GM19023 (cell line): ENCODE results near the gene SORCS2.

Source experiments
- ATAC-seq: cut with Tn5 transposase; IDR thresholded peaks from one replicate; pipeline ENCODE4 v1.9.1; 2021; ENCODE audit warnings: mild to moderate bottlenecking, moderate library complexity; ENCODE audit not compliant: unreplicated experiment

Gene SORCS2

DNA sequence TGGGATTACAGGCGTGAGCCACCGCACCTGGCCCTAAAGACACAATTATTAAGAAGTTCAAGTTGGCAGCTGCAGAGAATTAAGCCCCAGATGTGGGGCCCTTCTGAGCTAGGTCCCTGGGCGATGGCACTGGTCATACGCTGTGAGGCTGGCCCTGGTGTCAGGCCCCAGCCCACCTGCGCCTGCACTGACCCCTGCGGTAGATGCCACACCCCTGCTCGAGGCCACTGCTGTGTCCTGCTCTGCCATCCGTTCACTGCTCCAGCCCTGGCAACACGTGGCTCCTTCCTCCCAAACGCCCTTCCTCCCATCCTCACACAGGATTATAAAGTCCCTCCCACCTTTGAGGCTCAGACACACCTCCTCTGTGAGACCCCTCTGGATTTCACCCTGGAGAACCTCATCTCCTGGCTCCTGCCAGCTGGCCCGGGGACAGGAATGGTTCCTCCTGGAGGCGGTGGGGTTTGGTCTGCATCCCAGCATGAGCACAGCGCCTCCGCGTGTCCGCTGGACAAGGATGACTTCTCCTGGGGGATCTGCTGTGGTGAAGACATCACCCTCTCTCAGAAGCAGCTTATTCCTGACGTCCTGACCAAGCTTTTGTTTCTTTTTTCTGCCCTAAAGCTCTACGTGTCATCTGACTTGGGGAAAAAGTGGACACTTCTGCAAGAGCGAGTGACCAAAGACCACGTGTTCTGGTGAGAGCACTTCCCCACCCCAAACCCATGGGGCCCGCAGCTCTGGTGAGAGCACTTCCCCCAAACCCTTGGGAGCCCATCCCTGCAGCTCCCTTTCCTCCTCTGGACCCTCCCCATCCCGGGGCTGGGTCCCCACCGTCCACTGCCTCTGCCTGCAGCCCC, 461.4 kb downstream of the SORCS2 start:
- ATAC-seq: no peak

DNA sequence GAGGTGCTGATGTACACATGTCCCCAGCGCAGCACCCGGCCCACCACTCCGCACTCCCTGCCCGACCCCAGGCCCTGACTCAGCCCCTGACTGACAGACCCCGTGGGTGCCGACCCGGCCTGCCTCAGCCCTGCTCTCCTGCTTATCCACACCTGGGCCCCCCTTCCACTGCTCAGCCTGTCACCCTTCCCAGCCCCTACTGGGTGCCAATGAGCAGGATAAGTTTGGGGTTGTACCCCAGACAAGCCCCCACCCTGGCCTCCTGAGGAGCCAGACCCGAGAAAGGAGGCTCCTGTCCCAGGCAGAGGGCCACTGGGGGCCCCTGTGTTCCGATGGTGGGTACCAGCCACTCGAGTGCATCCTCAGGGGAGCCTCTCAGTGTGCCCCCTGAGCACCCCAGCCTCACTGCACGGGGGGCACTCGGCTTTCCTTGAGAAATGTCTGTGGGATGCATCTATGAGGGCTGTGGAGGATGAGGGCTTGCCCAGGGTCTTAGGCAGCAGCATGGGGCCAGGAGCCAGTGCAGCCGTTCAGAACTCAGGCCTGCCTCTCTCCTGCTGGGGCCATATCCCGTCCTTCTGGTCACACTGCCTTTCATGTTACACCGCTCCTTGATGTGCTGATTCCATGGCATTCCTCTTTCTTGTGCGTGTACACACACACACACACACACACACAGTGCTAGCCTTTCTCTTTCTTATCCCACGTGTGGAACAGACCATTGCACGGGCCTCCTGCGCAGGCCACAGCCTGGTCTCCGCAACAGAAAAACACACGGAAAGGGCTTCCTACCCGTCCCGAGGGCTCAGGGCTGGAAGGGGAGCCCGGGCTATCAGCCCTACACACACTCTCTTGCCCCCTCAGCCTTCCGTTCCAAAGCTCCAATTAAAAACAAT, 462.5 kb downstream of the SORCS2 start:
- ATAC-seq: no peak

DNA sequence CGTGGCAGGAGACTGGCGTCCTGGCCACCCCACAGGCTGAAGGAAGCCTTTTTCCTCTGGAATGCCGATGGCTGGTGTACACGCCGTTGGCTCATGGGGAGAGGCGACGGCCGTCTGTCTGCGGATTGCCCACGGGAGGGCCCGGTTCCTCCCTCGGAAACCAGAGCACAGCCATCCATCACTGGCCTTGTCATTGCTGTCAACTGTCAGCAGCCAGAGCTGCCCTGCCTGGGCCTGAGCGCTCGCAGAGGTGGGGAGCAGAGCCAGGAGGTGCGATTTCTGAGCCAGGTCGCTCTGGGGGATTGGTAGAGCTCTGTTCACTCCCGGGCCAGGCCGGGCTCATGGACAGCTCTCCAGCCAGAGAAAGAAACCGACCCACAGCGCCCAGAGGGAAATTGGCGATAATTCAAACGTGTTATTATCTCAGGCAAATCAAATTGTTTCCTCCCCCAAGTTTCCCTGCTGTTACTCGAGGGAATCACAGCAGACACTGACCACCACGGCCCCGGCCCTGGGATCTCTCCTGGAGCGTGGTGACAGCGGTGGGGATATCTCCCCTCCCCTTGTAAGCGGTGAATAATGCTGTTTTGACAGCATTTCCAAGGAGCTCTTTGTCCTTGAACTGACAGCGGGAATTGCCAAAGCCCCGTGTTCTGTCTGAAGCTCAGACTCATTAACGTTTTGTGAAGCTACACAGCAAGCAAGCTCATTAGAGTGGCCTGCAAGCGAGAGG, 463.3 kb downstream of the SORCS2 start:
- ATAC-seq: no peak

DNA sequence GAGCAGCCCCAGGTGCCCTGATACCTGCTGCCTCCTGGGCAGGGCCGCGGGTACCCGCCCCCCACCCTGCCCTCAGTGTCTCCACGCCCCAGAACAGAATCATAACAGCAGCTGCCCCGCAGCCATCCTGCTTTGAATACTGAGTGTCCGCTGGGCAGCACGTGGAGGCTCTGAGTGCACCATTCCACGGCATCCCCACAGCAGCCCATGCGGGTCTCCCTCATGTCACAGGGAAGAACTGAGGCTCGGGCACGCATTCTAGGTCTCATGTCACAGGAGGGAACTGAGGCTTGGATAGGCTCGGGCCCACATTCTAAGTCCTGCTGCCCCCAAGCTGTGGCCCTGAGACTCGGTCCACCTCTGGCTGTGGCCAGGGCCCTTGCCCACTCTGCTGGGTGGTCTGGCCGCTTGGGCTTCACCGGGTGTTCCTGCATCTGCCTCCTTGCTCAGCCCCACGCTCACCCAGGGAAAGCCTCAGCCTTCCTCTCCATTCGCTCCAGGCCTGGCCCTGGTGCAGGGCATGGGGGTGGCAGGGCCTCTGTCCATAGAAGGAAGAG, 464.0 kb downstream of the SORCS2 start:
- no peak for ATAC-seq

DNA sequence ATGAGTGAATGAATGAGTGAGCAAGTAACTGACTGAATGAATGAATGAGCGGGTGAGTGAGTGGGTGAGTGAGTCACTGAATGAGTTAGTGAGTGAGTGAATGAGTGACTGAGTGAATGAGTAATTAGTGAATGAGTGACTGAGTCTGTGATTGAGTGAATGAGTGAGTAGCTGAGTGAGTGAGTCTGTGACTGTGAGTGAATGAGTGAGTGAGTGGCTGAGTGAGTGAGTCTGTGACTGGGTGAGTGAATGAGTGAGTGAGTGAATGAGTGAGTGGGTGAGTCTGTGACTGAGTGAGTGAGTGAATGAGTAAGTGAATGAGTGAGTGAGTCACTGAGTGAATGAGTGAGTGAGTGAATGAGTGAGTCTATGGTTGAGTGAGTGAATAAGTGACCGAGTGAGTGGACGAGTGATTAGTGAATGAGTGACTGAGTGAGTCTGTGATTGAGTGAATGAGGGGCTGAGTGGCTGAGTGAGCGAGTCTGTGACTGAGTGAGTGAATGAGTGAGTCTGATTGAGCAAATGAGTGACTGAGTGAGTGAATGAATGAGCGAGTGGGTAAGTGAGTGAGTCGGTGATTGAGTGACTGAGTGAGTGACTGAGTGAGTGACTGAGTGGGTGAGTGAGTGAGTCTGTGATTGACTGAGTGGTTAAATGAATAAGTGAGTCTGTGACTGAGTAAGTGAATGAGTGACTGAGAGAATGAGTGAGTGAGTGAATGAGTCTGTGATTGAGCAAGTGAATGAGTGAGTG, 465.4 kb downstream of the SORCS2 start:
- ATAC-seq: no peak

DNA sequence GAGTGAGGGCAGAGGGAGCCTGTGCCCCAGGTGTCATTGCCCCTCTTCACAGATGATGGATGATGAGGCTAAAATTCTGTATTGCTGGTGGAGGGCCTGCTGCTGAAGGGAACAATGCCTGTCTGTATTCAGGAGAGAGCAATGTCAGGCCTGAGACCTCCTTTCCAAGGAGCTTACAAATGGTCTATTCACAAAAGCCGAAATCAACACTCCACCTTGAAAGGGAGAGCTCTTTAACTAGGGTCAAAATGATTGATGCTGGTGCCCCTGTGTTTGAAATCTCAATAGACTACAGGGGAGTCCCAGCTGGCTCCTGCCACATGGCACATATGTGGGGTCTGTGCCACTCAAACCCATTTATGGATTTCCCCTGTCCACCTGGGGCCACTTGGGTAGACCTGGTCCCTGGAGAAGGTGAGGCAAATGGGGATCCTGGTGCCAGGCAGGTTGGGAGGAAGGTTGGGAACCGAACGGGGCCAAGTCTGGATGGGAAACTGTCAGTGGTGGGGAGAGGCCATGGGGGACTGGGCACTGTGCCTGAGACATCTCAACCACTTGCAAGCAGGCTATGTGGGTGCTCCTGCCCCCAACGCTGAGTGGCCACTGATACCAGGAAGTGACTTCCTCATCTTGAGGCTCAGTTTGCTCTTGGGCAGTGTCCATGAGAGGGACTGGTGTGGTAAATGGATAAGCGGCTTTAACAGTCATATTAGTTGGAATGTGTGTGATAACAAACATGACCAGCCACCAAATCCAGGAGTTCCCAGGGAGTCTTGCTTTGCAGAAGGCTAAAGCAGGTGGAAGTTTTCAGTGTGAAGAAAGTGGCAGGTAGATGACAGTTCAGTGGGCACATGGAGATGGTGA, 466.2 kb downstream of the SORCS2 start:
- ATAC-seq: no peak

DNA sequence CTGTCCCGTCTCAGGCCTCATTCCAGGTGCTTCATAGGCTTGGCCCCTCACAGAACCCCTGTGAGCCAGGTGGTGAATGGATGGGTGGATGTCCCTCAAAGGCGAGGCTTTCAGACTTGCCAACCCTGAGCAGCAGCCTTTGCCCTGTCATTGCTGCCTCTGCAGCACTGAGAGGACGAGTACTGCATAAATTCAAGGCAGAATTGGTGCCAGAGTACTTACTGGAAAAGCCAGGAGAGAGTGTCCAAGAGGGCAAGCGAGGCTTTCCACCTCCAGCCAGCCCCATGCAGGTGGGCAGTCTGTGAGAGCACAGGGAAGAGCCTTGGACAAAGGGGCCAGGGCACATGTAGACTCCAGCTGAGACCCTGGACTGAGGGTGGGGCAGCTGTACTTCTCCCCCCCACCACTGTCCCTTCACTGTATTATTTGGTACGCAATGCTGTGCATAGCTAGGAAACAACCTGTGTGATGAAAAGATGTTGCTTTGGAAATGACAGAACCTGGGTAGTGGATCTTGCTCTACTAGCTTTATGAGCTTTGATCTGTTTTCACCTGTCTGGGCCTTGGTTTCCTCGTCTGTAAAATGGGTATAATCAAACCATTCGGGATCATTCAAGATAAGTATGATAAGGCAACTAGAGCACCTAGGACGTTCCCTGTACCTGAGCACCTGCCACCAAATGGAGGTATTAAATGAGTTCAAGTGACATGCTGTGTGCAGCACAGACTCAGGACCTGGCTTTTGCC, 467.3 kb downstream of the SORCS2 start:
- ATAC-seq: no peak

DNA sequence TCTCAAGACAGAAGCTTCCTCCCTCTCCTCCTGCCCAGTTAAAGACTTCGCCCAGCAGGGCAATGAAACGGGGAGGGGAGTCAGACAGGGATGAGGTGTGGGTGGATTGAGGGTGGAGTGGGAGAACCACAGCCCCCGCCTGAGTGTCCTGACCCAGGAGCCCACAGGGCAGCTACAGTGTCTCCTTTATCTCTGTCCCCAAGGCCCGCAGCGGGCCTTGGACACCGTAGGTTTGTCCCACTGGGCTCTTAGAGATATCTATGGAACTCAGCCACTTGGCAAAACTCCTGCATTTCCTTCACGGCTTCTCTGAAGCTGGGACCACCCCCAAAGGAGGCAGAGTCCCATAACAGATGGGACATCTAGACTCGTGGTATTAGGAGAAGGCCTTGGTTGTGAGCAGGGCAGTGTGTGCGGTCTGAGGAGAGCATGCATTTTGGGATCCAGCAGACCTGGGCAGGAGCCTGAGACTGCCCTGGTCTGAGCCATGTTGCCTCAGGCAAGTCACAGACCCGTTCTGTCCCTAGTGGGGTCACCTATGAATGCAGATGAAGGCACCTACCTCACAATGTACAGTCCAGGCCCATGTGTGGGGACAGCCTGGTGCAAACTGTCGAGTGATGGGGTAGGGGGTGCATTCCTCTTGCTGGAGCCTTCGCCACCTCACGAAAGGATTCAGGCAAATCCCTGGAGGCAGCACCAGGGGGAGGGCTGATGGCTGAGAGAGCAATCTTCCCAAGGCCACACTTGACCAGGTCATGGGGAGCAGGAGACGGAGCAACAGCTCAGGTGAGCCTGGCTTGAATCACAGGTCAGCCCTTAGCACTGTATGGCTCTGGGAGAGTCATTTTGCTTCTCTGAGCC, 468.1 kb downstream of the SORCS2 start:
- no peak for ATAC-seq

DNA sequence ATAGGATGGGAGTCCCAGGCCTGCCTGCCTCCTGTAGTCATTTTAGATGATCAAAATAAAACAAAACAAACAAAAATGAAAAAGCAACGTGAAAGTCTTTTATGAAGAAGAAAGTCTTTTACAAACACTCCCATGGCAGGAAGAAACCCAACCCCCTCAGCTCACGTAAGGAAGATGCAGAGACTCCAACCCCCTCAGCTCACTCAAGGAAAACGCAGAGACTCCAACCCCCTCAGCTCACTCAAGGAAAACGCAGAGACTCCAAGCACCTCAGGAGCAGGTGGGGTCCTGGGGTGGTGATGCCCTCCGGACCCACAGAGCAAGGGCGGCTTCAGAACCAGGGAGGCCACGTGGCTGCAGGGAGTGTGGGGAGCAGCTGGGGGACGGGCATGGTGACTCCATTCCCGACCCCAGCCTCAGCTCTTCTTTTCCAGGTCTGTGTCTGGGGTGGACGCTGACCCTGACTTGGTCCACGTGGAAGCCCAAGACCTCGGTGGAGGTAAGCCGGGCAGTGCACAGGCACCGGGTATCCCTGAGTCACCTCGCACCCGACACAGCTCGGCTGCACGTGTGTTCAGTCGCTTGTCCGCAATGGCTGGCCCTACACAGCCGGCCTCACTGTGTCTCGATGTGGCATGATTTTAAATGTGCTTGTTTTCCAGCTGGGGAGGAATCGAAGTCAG, 468.9 kb downstream of the SORCS2 start:
- no peak for ATAC-seq

DNA sequence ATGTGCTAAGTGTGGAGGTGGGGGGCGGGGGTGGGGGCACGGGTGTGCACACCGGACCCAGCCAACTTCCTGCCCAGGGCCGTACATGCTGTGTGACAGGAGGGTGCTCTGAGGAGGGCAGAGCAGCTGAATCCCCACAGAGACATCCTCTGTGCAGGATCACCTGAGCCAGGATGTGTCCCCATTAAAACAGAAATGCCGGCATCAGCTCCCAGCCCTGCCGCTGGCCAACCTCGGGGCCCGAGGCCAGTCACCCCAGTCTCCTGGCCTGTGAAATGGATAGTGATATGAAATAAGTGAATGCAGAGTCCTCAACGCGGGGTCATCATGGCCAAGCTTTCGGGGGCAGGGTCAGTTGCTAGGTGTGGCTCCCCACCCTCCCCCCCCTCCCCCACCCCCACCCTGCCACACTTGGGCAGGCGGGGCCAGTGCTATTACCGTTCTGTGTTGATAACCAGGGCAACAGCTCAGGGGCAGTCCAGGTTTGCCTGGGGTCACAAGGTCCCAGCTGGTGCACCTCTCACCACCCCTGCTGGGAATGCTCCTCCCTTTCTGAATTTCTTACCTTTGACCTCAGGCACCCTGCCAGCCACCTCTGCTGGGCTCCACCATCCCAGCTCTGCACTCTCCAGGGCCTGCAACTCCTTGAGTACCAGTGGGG, 469.6 kb downstream of the SORCS2 start:
- no peak for ATAC-seq

DNA sequence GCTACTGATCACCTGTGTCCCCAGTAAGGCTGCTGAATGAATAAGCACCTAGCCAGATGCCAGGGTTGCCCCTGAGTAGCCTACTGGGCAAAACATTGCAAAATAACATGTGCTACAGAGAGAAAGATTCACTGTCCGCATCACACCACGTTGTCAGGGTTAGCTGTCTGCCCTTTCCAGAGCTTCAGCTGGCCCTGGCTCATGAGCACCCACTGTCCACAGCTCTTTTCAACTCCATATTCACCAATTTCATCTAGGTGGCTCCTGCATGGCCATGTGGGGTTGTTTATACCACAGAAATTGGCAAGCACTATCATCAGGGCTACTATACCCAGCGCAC, 470.1 kb downstream of the SORCS2 start:
- ATAC-seq: no peak

DNA sequence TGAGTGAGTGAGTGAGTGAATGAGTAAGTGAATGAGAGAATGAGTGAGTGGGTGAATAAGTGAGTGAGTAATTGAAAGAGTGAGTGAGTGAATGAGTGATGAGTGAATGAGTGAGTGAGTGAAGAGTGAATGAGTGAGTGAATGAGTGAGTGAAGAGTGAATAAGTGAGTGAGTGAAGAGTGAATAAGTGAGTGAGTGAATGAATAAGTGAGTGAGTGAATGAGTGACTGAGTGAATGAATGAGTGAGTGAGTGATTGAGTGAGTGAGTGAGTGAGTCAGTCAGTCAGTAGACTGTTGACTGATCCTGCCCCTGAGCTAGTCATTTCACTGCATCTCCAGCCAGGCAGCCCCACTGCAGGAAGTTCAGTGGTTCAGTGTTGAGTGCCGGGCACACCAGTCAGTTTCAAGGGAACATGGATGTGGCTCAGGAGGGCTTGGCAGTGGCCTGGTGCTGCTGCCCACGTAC, 470.8 kb downstream of the SORCS2 start:
- ATAC-seq: no peak

DNA sequence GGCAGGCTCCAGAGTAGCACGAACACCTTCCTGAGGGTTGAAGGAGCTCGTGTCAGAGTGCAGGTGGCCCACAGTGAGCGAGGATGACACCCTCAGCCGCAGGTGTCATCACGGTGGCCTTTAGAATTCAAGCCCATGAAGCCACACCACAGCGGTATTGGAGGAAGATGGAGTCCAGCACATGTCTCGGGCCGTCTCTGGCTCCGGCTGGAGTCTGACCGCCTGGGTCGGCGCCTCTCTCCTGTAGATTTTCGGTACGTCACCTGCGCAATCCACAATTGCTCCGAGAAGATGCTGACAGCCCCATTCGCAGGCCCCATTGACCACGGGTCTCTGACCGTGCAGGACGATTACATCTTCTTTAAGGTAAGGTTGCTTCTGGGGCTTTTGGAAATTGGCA, 471.8 kb downstream of the SORCS2 start:
- ATAC-seq: no peak

DNA sequence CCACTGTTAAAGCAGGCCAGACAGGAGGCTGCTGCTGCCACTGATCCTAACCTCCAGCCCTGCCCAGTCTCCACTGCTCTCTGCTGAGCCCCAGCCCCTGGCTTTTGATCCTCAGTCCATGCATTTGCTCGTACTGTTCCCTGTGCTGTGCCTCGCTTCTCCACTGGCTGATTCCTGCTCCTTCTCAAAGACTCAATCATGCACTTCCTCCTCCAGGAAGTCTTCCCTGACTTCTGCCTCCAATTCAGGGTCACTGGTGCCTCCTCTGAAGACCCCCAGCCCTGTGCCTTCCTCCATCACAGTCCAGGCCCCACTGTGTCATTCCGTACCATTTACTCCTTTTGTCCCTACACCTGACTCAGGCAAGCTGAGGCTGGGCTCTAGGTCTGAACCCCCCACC, 473.0 kb downstream of the SORCS2 start:
- ATAC-seq: no peak

DNA sequence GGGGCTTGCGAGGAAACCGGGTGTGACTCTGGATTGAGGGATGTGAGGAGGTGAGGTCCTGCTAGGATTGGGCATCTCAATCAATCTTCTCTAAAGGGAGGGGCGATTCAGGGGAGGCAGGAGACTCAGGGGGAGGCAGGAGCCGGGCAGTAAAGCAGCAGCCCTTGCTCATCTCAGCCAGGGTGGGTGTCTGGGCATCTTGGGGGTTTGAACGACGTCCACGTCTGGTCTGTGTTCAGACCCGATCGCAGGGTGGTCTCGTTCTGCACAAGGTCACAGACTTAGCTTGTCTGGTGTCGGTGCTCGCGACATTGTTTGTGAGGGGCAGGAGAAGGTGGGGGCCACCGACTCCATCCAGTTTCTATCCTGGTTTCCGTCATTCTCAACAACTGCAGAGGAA, 473.7 kb downstream of the SORCS2 start:
- no peak for ATAC-seq

DNA sequence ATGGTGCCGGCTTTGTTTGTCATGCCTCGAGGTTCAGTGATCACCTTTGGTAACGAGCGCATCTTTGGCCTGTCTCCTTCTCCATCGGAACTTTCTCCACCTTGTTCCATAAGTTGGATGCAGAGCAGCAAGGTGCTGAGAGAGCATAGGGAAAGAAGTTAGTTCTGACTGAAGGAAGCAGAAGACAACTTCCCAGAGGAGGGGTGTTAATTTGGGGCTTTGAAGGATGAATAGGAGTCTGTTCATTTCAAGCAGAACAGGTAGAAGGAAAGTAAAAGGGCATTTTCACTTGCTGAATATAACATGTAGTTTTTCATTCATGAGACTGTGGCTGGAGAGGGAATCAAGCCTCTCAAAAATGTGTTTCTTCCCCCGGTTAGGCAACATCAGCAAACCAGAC, 474.4 kb downstream of the SORCS2 start:
- no peak for ATAC-seq

DNA sequence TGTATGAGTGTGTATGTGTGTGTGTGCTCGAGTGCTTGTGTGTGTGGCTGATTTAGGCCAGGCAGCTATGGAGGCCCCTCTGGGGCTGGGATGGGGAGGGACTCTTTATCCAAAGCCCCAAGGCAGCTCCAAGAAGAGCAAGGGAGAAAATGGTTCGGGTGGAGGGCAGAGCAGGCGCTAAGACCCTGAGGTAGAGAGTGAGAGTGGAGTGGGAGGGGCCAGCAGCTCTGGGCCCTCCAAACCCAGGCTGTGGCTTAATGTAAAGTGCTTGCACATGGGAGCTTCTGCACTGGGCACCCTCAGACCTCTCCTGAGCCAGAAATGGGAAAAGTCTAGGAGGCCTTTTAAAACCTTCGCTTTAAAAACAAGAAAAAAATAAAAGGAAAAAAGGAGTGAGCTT, 475.9 kb downstream of the SORCS2 start:
- ATAC-seq: no peak
